GM19023 (cell line): Measurements from ENCODE around the gene CDK18.

Experiments used
- ATAC-seq: cut with Tn5 transposase; IDR thresholded peaks from one replicate; pipeline ENCODE4 v1.9.1; 2021; ENCODE audit warnings: mild to moderate bottlenecking, moderate library complexity; ENCODE audit not compliant: unreplicated experiment

CDK18 gene

DNA sequence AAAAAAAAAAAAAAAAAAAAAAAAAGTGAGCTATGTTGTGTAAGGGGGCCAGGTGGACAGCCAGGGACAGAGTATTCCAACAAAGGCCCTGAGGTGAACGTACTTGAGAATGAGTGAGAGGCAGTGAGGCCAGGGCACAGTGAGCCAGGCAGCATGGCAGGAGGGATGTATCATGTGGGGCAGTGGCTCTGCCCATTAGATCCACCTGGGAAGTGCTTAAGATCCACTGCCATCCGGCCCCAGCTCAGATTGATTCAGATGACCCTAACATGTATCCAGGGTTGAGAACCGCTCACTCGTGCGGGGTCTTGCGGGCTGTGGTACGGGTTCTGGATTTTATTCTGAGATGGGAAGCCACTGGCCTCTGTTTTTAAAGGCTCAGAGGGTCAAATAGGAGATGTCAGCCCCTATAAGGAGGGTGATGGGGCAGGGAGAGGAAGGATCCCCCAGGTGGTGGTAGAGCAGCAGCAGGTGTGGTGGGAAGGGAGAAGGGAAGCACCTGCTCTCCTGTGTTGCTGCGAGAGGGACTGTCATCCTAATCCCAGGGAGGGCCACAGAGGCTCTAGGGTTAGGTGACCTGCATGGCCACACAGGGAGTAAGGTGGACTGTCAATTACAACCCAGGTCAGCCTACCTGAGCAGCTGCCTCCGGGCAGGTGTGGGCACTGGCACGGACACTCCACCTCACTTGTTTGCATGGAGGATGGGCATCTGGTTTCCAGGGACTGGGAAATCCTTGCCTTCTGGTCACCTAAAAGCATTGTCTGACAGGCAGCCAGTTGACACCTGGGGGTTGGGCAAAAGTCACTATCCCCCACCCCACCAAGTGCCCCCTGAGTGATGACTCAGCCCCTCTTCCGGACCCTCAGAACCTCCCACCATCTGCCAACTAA lies 31.6 kb downstream of the CDK18 start:
- no peak for ATAC-seq

DNA sequence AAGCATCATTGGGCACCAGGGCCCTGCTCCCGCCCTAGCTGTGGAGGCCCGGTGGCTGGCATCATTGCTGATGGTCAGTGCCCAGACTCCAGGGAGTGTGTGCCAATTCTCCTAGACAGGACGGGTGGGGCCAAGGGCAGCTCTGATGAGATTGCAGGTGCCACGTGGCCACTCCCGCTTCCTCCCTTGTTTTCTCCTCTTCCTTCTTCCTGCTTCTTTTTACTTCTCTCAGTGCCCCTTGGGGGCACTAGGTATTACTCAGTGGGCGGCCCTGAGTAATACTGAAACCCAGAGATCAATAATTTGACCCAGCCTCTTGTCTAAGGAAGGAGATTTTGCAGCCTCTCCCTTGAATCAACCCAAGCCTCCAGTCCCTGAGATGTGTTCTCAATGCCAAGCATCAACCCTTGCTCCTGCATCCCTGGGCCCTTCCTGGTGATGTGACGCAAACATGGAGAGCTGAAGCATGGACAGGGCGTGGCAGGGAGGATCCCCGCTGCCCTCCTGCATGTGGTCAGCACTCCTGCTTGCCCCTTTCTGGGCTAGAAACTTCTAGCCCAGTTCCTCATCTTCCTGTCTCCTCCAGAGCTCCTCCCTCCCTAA lies 32.4 kb downstream of the CDK18 start:
- no peak for ATAC-seq

DNA sequence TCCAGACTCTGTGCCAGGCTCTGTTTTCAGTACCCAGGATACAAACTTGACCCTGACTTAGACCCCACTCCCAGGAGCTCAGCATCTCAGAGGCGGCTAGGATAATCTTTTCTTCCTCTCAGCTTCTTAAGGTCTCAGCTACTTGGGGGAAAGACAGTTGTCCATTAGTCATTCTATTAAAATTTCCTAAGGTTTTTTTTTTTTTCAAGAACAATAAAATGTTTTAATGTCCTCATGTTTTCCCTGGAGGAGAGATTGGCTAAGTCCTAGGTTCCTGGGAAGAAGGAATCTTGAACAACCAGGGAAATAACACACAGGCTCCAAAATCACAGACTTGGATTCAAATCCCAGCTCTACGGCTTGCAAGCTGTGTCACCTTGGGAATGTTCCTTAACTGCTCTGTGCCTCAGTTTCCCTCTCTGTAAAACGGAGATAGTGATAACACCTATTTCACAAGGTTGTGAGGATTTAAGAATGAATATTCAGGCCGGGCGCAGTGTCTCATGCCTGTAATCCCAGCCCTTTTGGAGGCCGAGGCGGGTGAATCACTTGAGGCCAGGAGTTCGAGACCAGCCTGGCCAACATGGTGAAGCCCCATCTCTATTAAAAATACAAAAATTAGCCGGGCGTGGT lies 33.0 kb downstream of the CDK18 start:
- ATAC-seq, result no peak

DNA sequence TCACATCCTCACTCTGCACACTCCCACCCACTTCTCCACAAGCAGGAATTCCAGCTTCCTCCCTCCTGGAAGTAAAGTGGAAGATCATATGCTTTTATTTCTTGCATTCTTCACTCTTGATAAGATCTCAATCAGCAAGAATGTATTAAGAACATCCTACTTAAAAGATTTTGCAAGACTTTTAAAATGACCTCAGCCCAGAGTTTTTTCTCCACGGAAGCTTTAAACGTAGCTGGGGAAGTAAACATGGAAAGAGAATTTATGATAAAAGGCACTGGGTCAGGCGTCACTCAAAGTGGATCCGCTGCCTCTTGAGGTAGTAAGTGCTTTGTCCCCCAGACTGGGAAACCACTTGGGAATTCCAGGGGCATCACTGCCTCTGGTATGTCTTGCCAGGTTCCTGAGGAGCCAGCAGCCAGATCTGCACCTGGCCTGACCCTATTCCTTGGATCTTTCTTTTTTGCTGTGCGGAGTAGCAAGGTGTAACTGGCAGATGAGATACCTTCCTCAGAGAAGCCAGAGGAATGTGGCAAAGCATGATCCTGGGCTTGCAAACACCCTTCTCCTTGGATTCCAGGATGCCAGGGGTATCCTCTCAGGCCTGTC lies 33.9 kb downstream of the CDK18 start:
- ATAC-seq, result no peak

DNA sequence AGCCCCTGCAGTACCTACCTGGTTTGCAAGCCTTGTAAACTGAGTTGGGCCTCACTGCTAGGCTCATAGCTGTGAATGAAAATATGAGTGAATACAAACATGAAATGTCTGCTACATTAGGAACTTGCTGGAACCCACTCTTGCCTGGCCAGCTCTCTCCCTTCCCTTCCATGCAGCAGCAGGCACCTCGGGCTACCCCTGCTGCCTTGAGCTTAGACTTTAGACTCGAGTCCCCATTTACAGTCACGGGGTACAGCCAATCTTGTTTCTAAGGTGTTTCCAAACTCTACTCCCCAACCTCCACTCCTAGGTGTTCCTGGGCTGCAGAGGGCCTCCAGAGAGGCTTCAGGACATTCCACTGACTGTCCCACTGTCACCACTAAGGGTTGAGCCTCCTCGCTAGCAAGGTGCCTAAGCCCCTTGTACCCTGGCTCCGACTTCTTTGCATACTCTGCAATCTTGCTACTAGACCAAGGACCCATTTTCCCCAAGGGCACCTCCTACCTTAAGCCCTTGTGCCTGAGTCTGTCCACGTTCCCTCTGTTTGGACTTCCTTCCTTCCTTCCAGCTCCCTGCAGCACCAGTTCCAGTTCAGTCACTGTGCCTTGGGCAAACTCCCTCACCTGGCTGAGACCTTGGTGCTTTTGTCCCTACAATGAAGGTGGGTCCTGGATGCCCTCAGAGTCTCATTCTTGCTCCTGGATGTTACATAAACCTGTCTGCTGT lies 36.9 kb downstream of the CDK18 start:
- ATAC-seq, result no peak

DNA sequence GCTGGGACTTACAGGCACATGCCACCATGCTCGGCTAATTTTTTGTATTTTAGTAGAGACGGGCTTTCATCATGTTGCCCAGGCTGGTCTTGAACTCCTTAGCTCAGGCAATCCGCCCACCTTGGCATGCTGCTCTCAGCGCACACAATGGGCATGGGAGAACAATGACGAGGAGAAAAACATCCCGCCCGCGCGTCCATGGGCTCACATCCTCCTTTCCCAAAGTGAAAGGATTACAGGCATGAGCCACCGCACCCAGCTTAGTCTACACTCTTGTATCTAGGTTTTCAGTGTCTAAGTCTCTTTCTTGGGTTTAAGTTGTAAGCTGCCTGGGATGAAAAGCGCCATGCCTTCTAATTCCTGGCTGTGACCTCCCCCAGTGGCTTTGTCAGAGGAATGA lies 37.9 kb downstream of the CDK18 start:
- ATAC-seq, result no peak

DNA sequence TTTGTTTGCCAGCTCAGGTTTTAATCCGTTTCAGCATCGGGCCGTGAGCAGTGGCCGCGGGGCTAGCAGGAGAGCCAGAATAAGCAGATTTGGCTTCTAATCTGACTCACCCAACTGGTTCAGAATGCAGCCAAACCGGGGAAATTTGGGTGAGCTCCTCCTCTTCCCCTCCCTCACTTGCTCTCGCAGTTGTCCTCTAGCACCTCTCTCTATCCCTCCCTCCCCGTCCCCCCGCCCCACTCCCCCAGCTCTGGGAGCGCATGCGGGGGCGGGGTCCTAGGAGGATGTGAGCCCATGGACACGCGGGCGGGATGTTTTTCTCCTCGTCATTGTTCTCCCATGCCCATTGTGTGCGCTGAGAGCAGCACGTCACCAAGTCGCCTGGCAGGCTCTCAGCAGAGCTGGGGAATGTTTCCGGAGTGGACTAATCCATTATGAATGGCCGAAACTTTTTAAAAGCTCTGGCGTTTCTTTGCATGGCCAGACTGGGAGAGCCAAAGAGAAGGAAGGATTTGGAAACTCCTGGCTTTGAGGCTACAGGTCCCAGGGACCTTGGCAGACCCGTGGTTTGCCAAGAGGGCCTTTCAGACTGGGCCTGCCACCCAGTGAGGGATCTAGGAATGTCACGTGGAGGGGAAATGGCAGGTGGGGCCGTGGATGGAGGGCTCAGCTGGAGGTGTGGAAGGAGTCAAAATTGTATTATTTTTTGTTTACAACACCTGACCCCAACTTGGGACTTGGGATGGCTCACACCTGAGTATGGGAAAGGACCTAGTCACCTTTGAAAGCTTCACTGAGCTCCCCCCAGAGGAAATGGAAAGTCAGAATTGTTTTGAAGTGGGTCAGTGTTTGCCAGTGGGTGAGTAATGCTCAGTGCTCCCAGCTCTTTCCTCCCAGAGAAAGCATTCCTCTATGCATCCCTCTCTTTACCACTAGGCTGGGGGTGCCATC lies 39.2 kb downstream of the CDK18 start:
- ATAC-seq, result no peak

DNA sequence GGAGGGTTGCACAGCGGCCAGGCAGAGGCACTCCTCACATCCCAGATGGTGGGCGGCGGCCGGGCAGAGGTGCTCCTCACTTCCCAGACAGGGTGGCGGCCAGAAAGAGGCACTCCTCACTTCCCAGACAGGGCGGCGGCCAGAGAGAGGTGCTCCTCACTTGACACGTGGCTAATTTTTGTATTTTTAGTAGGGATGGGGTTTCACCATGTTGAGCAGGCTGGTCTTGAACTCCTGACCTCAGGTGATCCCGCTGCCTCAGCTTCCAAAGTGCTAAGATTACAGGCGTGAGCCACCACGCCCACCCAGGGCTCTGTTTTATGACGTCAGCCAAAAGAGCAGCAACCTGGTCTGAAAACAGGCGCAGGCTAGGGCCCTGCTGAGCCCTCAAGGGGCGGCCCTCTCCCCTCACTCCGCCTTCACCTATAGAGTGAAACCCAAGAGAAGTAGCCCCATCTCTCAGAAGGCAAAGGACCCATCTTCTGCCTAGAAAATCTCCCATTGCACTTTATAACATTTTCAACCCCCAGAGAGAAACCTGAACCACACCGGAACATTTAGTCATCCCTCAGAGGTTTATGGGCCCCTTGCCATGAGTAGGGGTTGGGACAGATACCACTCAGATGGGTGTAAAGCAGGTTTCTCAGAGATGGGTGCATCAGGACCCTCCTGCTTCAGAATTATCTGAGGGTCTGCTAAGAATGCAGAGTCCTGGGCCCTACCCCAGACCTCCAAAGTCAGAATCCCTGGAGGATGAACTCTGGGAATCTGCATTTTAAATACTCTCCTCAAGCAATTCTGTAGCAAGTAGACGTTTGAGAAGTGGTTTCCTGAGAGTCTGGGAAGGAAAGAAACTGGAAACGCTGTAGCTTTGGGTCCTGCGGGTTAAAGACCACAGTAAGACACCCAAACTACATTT lies 40.8 kb downstream of the CDK18 start:
- no peak for ATAC-seq

DNA sequence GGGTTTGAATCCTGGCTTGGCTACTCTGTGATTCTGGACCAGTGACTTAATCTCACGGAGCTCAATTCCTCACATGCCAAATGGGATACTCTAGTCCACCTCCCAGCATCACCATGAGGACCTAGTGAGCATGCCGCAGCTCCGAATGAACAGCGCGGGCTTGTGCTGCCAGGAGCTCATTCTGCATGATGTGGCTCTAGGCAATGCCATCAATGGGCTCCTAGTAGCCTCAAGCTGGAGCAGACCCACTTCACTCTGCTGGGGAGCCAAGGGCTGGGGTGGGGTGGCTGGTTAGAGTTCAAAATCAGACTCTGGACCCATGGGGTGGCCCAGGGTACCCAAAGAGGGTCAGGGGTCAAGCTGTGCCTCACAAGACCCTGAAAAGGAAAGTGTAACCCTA lies 41.5 kb downstream of the CDK18 start:
- no peak for ATAC-seq

DNA sequence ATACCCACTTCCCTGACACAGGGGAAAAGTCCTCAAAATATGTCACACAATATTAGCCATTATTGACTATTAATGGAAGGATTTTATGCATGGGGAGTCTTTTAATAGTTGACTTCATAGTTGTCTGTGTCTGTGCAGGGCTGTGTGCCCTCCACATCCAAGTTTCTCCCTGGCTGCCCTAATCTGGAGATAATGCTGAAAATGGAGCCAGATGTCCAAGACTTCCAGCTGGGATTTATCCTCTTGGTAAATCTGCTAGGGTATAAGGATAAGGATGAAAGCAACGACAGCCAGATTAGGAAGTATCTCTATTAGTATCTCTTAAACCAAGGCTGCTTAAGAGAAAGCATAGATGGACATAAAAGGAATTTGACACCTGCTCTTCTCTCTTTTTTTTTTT lies 42.1 kb downstream of the CDK18 start:
- no peak for ATAC-seq

DNA sequence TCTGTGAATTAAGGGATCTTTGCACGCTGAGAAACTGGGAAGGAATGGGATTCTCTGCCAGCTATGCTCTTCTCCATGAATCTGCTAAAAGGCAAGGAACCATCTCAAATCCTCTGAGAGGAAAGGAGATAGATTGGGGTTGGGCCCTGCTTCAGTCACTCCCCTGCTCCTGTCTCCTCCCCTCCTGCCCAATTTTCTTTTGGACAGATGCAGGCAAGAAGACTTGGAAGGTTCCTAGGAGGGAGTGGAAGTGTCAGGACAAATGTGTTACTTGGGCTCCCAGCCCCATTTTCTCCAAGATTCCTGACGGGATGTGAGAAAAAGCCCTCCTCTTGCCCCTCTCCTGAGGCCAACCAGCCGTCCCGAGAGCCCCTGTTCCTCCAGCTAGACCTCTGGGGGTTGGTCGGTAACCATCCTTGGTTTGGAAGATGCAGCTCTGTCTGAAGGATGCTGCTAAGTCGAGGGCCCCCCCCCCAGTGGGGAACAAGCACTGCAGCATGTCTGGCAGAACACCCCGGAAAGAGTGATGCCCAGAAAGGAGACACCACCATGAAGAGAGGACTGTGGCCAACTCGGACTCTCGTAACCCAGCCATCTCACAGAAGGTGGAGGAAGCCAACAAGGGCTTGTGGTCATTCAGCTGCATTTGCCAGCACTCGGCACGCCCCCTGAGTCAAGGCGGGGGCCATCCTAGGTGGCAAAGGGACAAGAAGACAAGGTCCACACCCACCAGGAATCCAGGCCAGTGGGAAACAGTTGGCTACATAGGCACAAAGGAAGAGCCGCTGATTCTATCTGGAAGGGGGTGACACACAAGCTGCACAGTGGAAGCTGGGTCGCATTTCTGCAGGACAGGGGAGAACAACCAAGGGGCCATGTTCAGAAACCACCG lies 43.7 kb downstream of the CDK18 start:
- no peak for ATAC-seq

DNA sequence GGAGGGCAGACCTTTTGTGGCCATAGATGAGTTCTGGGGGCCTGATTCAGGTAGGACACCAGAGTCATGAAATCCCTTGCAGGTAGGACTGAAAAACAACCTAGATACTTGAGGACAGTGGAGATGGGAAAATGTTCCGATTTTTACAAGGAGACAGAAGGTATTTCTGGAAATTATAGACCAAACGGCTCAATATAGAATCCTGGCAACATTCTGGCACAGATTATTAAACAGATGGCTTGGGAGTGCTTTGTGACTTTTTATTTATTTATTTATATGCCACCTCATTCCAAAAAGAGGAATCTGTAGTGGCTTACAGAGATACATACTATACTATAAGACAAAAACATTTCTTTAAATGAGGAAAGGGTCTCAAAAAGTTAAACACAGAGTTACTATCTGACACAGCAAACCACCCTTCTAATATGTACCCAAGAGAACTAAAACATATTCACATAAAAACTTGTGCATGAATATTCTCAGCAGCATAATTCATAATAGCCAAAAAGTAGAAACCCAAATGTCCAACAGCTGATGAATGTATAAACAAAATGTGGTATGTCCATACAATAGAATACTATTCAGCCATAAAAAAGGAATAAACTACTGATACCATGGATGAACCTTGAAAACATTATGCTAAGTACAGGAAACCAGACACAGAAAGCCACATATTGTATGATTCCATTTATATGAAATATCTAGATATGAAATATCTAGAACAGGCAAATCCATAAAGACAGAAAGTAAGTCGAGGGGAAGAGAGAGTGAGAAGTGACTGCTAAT lies 49.8 kb downstream of the CDK18 start:
- ATAC-seq, result no peak

DNA sequence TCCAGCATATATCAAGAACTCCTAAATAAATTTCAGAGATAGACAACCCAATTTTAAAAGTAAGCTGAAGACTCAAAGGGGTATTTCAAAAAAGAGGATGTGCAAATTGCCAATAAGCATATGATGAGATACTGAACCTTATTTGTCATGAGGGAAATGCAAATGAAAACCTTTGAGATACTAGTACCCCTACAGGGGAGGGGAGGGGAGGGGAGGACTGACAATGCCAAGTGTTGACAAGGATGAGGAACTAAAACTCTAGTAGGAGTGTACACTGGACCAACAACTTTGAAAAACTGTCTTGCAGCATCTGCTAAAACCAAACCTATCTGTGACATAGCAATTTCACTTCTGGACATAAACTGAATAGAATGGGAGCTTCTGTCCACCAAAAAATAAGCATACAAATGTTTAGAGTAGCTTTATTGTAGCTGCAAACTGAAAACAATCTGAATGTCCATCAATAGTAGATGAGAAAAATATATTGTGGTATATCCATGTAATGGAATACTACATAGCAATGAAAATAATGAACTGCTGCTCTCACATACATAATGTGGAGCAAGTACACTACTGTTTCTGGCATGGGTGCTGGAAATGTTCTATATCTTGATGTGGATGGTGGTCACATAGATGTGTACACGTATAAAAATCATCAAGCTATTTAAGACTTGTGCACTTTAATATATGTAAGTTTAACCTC lies 57.2 kb downstream of the CDK18 start:
- no peak for ATAC-seq

DNA sequence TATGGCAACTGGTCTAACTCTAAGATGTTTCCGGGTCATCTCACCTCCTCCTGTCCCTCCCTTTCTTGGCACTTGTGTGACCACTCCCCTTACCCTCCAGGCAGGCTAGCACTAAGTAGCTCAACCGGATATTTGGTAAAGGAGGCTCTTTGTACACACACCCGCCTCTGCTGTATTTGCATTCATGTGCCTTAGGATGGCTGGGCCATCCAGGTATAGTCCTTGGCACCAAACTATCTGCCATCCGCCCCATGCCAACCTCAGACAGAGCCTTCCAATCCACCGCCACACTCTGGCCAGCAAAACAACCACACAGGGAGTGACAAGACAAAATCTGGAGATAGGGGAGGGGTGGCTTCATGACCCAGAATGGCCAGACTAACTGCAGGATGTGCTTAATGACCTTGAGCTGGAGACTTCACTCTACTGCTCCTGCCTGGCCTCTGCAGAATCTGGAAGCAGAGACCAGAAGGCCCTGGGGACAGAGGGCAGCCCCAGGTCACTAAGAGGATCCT lies 59.5 kb downstream of the CDK18 start:
- no peak for ATAC-seq

DNA sequence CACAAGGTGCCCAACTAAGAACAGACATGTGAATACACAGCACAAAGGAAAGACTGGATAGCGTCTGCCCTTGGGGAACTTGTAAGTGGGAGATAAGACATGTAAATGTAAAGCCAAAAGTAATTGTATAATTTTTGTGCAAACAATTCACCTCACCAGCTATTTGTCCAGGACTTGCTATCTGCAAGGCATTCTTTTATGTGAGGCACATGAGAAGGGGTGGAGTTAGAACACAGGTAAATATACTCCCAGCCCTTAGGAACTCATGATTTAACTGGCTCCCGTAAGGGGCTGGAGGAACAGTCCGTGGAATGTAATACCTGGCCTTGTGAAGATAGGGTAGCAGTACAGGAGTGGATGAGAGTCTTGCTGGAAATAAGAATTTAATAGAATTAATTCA lies 61.3 kb downstream of the CDK18 start:
- no peak for ATAC-seq

DNA sequence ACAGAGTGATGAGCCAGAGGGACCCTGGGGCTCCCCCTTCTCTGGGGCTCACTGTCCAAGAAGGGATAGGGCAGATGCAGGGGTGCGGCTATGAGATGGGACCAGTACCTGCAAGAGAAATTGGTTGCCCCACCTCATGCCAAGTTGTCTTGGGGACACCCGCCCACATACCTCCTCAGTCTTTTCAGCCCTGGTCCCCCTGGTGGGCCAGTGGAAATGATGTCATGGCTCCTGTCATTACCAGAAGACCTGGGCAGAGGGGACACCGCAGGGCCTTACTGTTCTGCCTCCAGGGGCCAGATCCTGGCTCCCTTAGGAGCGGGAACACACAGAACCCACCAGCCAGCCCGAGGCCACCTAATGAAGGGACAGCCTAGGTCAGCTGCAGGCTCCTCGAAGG lies 63.2 kb downstream of the CDK18 start:
- no peak for ATAC-seq
